ENCODE data around the gene KLHDC10.

DNA sequence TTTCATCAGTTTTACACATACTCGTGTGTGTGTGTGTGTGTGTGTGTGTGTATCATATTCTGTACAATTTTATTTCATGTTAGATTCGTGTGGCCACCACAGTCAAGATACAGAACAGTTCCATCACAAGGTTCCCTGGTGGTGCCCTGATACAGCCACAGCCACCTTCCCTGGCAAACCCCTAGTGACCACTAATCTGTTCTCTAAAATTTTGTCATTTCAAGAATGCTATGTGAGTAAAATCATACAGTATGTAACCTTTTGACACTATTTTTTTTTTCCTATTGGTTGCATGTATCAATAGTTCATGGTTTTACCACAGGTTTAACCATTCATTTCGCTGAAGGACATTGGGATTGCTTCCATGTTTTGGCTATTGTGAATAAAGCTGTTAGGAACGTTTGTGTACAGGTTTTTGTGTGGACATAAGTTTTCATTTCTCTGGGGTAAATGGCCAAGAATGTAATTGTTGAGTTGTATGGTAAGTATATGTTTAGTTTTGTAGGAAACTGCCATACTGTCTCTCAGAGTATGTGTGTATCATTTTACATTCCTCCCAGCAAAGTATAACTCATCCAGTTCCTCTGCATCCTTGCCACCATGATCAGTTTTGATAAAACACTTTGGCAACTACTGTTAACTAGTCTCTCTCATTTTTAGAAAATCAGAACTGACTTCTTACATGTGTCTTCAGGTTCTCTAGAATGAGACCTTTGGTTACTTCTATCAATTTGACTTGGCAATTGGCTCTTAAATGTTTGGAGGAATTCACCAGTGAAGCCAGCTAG, 20.6 kb downstream of the KLHDC10 start:
- TF ChIP-seq POLR2AphosphoS5 (IDR thresholded peaks at IDR 0.05; ENCODE audit: low read depth, low read length) (no peak), TAF1 (IDR thresholded peaks at IDR 0.05; ENCODE audit: borderline replicate concordance, insufficient read depth, low read length) (no peak), SIN3A (IDR thresholded peaks at IDR 0.05; ENCODE audit: borderline replicate concordance, insufficient read depth, low read length) (no peak)
- TF ChIP-seq, protein P1, sequence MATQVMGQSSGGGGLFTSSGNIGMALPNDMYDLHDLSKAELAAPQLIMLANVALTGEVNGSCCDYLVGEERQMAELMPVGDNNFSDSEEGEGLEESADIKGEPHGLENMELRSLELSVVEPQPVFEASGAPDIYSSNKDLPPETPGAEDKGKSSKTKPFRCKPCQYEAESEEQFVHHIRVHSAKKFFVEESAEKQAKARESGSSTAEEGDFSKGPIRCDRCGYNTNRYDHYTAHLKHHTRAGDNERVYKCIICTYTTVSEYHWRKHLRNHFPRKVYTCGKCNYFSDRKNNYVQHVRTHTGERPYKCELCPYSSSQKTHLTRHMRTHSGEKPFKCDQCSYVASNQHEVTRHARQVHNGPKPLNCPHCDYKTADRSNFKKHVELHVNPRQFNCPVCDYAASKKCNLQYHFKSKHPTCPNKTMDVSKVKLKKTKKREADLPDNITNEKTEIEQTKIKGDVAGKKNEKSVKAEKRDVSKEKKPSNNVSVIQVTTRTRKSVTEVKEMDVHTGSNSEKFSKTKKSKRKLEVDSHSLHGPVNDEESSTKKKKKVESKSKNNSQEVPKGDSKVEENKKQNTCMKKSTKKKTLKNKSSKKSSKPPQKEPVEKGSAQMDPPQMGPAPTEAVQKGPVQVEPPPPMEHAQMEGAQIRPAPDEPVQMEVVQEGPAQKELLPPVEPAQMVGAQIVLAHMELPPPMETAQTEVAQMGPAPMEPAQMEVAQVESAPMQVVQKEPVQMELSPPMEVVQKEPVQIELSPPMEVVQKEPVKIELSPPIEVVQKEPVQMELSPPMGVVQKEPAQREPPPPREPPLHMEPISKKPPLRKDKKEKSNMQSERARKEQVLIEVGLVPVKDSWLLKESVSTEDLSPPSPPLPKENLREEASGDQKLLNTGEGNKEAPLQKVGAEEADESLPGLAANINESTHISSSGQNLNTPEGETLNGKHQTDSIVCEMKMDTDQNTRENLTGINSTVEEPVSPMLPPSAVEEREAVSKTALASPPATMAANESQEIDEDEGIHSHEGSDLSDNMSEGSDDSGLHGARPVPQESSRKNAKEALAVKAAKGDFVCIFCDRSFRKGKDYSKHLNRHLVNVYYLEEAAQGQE (IDR thresholded peaks at IDR 0.05; ENCODE audit: insufficient read depth in 1 of 2, low read depth in 2 of 2, low read length in 2 of 2), result no peak
